Mononuclear cell (primary cell): Measurements from ENCODE around the gene CCDC12. TPM values are rescaled to one million over a fixed set of nuclear protein-coding genes. Genes with fewer than 3 reads are reported as not detected.

ENCODE experiments used
- H3K27me3 ChIP-seq: 2 replicates; pipeline ENCODE4 v1.6.0; 2011; ENCODE audit warnings: low read length, control low read depth; ENCODE audit not compliant: insufficient read depth
- H3K4me1 ChIP-seq: 2 replicates; pipeline ENCODE4 v1.5.1; 2011; ENCODE audit warnings: mild to moderate bottlenecking, low read length, control low read depth; ENCODE audit not compliant: insufficient read depth
- H3K4me3 ChIP-seq: 2 replicates; pipeline ENCODE4 v1.5.1; 2011; ENCODE audit warnings: mild to moderate bottlenecking, low read length, moderate library complexity
- H3K9me3 ChIP-seq: 2 replicates; pipeline ENCODE4 v1.5.1; 2011; ENCODE audit warnings: low read depth, mild to moderate bottlenecking, control low read depth, low read length
- total RNA-seq: library from RNA; depleted of rRNA; stranded (reverse); fragments of >200 nt; gene quantifications from one replicate; pipeline ENCODE4 v1.2.3, GENCODE V29; 2012

Gene CCDC12
- total RNA-seq, 1 donor: 45.2 TPM

GRCh38 chr3:46935989-46936558 is 40.5 kb downstream of the CCDC12 start:
- Histone ChIP-seq H3K4me3 (no peak overlapping the region), H3K4me1 (peaks cover 100% of the 10 kb centered on the region), H3K9me3 (no peaks in the 10 kb centered on the region), H3K27me3 (no peaks in the 10 kb centered on the region)

GRCh38 chr3:46935168-46935858 is 41.2 kb downstream of the CCDC12 start:
- H3K4me1 ChIP-seq: peaks cover 100% of the 10 kb centered on the region
- H3K9me3 ChIP-seq: no peaks in the 10 kb centered on the region
- H3K4me3 ChIP-seq: no peak overlapping the region
- H3K27me3 ChIP-seq: no peaks in the 10 kb centered on the region

GRCh38 chr3:46934498-46935167 is 41.9 kb downstream of the CCDC12 start:
- H3K4me3 ChIP-seq: no peak overlapping the region

GRCh38 chr3:46934072-46934471 is 42.5 kb downstream of the CCDC12 start:
- H3K4me1 ChIP-seq: peaks cover 100% of the 10 kb centered on the region
- H3K9me3 ChIP-seq: no peaks in the 10 kb centered on the region
- H3K27me3 ChIP-seq: no peaks in the 10 kb centered on the region
- no peak overlapping the region for H3K4me3 ChIP-seq

More at GRCh38 chr3:46934498-46935167, 41.9 kb downstream of the CCDC12 start:
- H3K4me1 ChIP-seq: peaks cover 100% of the 10 kb centered on the region
- no peaks in the 10 kb centered on the region for H3K9me3 ChIP-seq
- no peaks in the 10 kb centered on the region for H3K27me3 ChIP-seq

- peaks cover 100% of the 10 kb centered on the region for H3K4me1 ChIP-seq
- H3K27me3 ChIP-seq: no peaks in the 10 kb centered on the region
- H3K9me3 ChIP-seq: no peaks in the 10 kb centered on the region
- H3K4me3 ChIP-seq: no peak overlapping the region
These were observed 43.3 kb downstream of the CCDC12 start for GRCh38 chr3:46933261-46933660.

GRCh38 chr3:46932455-46933225 is 43.9 kb downstream of the CCDC12 start:
- Histone ChIP-seq H3K27me3 (no peaks in the 10 kb centered on the region), H3K4me1 (peaks cover 100% of the 10 kb centered on the region), H3K9me3 (no peaks in the 10 kb centered on the region), H3K4me3 (no peak overlapping the region)

GRCh38 chr3:46931631-46932331 is 44.8 kb downstream of the CCDC12 start:
- Histone ChIP-seq H3K4me3 (no peak overlapping the region), H3K4me1 (peaks cover 100% of the 10 kb centered on the region), H3K9me3 (no peaks in the 10 kb centered on the region), H3K27me3 (no peaks in the 10 kb centered on the region)

GRCh38 chr3:46930945-46931403 is 45.6 kb downstream of the CCDC12 start:
- no peaks in the 10 kb centered on the region for H3K9me3 ChIP-seq
- H3K4me1 ChIP-seq: peaks cover 100% of the 10 kb centered on the region
- H3K27me3 ChIP-seq: no peaks in the 10 kb centered on the region
- H3K4me3 ChIP-seq: no peak overlapping the region

- Histone ChIP-seq H3K27me3 (no peaks in the 10 kb centered on the region), H3K4me1 (peaks cover 100% of the 10 kb centered on the region), H3K4me3 (no peak overlapping the region), H3K9me3 (no peaks in the 10 kb centered on the region)
These were observed 46.2 kb downstream of the CCDC12 start for GRCh38 chr3:46930166-46930944.

GRCh38 chr3:46929324-46929723 is 47.2 kb downstream of the CCDC12 start:
- Histone ChIP-seq H3K9me3 (no peaks in the 10 kb centered on the region), H3K4me1 (peaks cover 100% of the 10 kb centered on the region), H3K27me3 (no peaks in the 10 kb centered on the region), H3K4me3 (no peak overlapping the region)

GRCh38 chr3:46928282-46928681 is 48.3 kb downstream of the CCDC12 start:
- Histone ChIP-seq H3K27me3 (no peaks in the 10 kb centered on the region), H3K4me3 (no peak overlapping the region), H3K4me1 (peaks cover 98% of the 10 kb centered on the region), H3K9me3 (no peaks in the 10 kb centered on the region)

- H3K4me3 ChIP-seq: no peak overlapping the region
These were observed 48.8 kb downstream of the CCDC12 start for GRCh38 chr3:46927718-46928073.

GRCh38 chr3:46926871-46927717 is 49.5 kb downstream of the CCDC12 start:
- Histone ChIP-seq H3K9me3 (no peaks in the 10 kb centered on the region), H3K27me3 (no peaks in the 10 kb centered on the region), H3K4me1 (peaks cover 86% of the 10 kb centered on the region), H3K4me3 (no peak overlapping the region)

More at GRCh38 chr3:46927718-46928073, 48.8 kb downstream of the CCDC12 start:
- no peaks in the 10 kb centered on the region for H3K27me3 ChIP-seq
- peaks cover 92% of the 10 kb centered on the region for H3K4me1 ChIP-seq
- H3K9me3 ChIP-seq: no peaks in the 10 kb centered on the region
